ENCODE data around the gene FADS2.

DNA sequence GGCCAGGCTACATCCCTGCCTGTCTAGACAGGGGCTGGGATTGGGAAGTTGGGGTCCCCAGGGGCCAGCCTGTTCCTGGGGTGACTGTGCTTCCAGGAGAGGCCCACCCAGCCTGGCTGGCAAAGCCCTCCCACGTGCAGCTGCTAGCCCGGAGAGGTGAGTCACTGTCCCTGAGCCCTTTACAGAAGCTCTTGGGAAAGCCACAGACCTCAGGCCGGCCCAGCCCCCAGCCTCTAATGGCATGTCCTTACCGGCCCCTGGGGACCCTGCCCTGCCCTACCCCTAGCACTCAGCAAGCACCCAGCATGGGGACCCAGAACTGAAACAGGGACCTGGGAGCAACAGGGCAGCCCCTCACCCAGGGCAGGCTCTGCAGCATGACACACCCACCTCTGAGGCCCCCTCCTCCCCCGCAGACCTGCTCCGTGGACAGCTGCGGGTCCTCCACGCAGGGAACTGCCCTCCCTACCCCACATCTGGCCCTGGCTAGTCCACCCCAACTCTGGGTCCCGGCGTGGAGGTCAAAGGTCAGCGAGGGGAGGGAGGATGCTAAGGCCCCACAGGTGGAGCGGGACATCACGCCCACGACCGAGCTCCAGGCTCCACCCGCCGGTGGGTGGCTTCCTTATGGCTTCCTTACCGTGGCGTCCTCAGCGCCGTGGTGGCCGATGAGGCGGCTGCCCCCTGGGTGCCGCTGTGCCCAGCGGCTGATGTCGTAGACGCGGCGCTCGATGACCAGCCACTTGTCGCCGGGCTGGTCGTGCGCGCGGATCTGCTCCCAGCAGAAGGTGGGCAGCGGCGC, 62.6 kb downstream of the FADS2 start:
- TF ChIP-seq, protein P1, sequence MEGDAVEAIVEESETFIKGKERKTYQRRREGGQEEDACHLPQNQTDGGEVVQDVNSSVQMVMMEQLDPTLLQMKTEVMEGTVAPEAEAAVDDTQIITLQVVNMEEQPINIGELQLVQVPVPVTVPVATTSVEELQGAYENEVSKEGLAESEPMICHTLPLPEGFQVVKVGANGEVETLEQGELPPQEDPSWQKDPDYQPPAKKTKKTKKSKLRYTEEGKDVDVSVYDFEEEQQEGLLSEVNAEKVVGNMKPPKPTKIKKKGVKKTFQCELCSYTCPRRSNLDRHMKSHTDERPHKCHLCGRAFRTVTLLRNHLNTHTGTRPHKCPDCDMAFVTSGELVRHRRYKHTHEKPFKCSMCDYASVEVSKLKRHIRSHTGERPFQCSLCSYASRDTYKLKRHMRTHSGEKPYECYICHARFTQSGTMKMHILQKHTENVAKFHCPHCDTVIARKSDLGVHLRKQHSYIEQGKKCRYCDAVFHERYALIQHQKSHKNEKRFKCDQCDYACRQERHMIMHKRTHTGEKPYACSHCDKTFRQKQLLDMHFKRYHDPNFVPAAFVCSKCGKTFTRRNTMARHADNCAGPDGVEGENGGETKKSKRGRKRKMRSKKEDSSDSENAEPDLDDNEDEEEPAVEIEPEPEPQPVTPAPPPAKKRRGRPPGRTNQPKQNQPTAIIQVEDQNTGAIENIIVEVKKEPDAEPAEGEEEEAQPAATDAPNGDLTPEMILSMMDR (IDR thresholded peaks at IDR 0.05 in 4 of 5, conservative IDR thresholded peaks at IDR 0.05 in 1 of 5): peak in 2 of 5 experiments; percentile 5 to 14
- peak in 1 of 2 donors; percentile 5 for TF ChIP-seq POLR2A (IDR thresholded peaks at IDR 0.05)

Measured in gastrocnemius medialis (tissue), 4 donors.